ENCODE measurements around the gene FOXO6. TPM values are rescaled to one million over a fixed set of nuclear protein-coding genes. Genes with fewer than 3 reads are reported as not detected.

FOXO6 gene
- total and polyA plus RNA-seq, 9 of the 15 experiments (the other 6 are each of a cell fraction or from before 2014, with no cell fraction given), result 0.04 to 0.31 (median 0.12) TPM; not detected in 5

GRCh38 chr1:41333146-41333784 lies 28.0 kb upstream of the FOXO6 start (continued):
- TF ChIP-seq SRSF3 (IDR thresholded peaks at IDR 0.05; ENCODE audit: insufficient read depth, low read length) (no peak), SAP30 (IDR thresholded peaks at IDR 0.05; ENCODE audit: borderline replicate concordance, insufficient read depth, low read depth, low read length, poor library complexity, severe bottlenecking) (no peak), GABPB1 (CRISPR knock-in tag; IDR thresholded peaks at IDR 0.05) (no peak), HCFC1 (IDR thresholded peaks at IDR 0.05; ENCODE audit: low read depth, low read length) (no peak), MITF (IDR thresholded peaks at IDR 0.05) (no peak), ZNF407 (IDR thresholded peaks at IDR 0.05; ENCODE audit: low read depth) (no peak), ZFP91 (CRISPR knock-in tag; IDR thresholded peaks at IDR 0.05) (no peak), ZBTB12 (CRISPR knock-in tag; IDR thresholded peaks at IDR 0.05) (peak; percentile 62; the same call in 1 of the 2 replicates), ZNF134 (CRISPR knock-in tag; conservative IDR thresholded peaks at IDR 0.05) (no peak), GTF2A2 (tag; IDR thresholded peaks at IDR 0.05) (no peak)

Data from K562 (cell line).